Pons (tissue), 1 donor: ENCODE results near the gene PDE4D.
"Not testable (repeated sequence)": the region's sequence is repeated elsewhere in the genome, so short reads cannot be mapped to it uniquely, and the experiment has no call there.

Experiments
- DNase-seq: peaks from one replicate; pipeline ENCODE4 v3.0.0-alpha.2; 2016; ENCODE audit warnings: low spot score

Gene PDE4D

DNA sequence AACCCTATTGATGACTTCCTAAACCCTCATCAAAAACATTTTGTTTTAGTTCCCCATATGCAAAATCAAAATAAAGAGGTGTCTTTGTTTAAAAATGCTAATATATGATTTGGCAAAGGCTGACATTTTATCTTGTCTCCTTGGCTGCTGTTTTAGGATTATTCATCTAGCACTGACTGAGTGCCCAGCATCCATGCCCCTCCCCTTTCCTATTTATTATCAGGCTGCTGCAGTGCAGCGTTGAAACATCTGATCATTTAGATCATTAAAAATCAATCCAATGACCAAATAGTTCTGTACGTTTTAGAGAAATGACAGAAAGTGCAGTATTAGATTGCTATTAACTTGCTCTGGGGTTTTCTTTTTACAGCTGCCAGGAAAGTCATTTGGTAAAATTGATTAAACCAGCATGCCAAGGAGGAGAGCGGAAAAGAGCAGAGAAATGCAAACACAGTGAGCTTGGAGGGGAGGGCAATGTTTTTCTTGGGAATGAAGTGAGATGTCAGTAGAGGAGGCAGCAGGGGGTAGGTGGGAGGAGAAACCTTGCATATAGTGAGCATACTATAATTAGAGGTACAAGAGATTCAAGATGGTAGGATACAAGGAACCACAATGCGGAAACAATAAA, 286.3 kb downstream of the PDE4D start:
- no peak for DNase-seq

DNA sequence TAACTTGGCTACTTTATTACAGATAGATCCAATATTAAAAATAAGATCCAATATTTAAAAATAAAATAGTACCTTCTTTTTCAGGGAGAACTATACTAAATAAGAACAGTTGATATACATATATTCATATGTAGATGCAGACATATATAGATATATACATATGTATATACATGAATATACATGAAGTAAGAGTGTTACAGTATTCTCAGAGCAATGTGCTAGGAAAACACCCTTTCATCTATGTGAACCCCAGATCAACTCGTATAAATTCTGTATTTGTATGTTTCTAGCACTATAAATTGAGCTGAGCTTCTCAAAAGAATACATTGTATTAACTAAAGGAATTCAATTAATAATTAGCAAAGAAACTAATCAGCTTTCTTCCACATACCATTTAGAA, 287.6 kb downstream of the PDE4D start:
- DNase-seq, result no peak

DNA sequence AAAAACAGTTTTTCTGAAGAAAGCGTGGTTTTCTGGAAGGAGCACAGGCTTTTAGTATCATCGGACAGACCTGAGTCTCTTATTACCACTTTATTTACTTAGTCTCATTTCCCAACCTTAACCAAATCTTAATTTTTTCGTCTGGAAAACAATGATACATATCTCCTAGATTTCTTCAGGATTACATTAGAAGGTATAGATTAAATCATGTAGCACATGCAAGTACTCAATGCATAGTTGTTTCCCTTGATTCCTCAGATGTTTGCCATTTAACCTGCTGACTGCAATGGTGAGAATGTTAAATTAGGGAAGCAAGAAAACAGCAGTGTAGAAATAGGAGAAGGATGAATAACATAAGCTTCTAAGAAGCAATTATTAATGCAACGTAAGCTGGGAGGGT, 289.4 kb downstream of the PDE4D start:
- DNase-seq, result no peak

DNA sequence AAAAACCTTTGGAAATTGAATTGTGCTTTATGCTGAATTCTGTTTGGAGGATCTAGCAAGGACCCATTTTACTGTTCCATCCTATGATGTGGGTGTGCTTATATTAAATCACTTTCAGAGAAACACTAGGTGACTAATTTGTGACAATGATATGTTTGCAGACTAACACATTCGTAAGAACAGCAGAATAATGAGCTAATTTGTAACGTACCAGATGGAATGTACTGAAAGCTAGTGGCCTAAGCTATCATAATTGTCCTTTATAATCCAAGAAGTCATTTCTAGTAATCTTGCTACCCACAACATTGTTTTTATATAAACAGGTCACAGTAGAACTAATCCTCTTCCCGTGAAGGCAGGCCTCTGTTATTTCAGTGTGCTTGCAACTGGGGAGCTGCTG, 292.5 kb downstream of the PDE4D start:
- DNase-seq, result no peak

DNA sequence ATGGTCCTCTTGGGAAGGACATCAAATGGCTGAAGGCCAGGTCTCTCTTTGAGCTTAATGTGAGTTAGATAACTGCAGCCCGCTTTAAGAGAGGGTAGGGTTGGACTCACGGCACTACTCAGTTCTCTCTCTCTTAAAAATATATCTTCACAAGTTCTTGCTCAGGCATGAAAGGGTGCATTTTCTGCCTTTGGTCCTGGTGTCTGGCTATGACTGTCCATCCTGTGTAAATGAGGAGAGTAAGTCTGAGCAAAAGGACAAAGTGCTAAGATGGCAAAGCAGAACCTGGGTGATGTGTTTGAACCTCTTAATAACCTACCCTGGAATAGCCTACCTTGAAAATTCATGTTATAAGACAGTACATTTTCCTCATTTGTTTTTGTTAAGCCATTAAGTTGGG, 293.4 kb downstream of the PDE4D start:
- no peak for DNase-seq

DNA sequence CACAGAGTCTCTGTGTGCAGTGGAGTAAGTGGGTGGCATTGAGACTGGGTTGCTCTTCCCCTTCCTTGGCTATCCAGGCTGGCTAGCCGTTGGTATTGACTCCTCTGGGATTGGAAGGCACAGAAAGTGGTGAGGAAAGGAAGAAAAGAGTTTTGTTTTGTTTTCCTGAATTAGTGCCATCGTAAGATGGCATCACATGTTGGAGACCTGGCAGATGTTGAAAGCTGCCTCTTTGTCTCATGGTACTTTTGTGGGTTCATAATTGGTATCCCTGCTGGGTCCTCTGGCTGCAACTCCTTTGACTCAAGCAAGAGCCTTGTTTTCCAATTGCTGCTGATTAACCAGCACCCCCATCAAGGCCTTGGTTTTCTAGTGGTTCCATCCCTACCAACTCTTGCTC, 293.8 kb downstream of the PDE4D start:
- DNase-seq, result no peak

DNA sequence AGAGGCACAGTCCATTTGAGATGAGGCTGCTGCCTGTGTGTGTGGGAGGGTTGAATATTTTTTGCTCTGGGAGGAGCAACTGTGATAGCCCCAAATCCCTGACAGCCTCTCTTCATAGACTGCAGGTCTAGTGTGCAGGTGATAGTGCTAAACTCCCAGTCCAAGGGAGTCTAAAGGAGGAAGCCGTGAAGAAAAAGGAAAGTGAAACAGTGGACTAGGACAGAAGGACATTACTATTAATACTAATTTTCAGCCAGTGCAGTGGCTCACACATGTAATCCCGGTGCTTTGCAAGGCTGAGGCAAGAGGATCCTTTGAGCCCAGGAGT, 295.0 kb downstream of the PDE4D start:
- no peak for DNase-seq

DNA sequence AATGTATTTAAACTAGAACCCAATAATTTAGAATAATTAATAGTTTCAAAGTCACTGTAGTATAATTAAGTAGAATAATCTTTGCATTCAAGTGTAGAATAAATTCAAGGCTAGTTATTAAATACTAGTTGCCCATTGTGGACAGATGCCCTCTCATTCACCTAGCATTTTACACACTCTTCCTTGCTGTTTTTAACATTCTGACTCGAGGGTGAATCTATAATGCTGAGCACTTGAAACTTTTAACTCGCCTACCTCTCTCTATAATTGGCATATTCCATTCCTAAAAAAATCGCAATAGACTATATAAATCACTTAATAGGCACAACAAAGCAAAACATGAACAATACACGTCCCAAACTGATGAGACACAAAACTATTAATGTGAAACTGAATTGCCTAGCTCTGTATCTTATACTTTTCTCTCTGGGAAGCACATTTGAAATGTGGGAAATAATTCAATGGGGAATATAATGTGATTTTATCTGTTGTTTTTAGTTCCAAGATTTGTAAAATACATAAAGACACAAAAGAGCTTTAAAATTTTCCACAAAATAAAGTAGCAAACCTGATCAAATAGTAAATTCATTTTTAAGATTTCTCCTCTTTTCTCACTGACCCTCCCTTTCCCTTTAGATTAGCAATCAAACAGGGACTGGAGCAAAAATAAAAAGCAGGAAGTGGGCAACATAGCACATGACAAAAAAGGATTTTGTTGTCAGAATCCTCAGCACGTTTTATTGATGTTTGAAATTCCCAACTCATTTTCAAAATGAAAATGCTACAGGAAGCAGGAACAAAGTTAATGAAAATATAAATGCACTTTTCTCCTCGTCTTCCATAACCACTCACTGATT, 295.6 kb downstream of the PDE4D start:
- no peak for DNase-seq

DNA sequence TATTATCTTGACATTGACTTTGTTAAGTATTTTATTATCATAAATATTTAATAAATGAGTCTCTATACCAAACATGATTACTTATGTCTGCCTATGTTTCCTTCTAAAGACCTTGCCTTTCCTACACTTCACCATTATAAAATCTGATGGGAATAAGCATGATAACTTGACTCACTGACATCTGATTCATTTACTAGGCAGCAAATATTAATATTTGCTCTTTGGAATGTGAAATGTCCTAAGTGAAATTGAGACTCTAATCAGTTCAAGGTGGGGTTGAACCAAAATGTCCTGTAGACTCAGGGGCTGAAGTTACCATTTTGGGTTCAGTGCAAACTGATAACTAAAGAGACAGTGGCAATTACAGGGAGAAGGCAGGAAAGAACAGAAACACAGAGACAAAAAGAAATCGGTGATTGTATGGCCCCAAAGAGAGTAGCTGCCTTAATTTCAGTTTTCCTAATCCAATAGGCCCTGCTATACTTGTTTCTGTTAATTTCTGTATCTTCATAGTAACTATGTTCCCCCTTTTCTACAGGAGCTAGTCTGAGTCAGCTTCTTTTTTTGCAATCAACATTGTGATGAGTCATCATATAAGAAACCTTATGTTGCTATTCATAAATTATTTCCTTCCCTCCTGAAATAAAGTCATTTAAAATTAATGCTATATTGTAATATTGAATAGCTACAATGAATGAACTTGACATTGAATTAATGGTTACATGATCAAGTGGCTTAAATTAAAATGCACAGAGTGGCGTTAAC, 296.8 kb downstream of the PDE4D start:
- no peak for DNase-seq

DNA sequence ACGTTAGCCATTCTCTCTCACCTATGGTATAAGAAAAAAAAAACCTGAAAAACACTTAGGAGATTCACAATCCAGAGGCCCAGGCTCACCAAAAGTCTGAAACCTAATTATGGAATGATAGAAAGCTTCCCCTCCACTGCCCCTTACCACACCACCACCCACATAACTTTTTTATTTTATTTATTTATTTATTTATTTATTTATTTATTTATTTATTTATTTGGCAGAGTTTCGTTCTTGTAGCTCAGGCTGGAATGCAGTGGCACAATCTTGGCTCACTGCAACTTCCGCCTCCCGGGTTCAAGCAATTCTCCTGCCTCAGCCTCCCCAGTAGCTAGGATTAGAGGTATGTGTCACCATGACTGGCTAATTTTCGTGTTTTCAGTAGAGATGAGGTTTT, 299.4 kb downstream of the PDE4D start:
- not testable (repeated sequence) for DNase-seq

DNA sequence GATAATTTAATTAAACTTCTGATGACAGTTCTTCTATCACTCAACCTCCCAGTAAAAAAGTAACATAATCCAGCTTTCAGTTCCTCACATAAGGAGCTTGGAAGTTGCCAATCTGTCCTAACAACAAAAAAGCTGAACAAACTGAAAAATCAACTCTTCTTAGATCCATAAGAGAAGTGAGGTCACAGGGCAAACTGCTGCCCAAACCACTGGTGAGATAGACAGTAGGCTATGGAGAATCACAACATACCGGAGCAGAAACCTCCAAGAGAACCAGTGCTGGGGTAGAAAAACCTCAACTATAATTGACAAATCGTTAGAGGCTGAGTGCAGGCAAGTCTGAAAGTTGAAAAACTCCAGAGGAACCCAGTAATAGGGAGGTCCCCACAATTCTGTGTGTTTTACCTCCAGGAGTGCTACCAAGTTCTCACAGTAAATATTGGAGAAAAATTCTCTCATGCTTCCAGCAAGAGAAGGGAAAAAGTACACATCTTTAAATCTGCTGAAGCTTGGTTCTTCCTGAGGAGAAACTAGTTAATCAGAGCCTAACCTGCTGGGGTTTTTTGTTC, 300.0 kb downstream of the PDE4D start:
- DNase-seq, result no peak

DNA sequence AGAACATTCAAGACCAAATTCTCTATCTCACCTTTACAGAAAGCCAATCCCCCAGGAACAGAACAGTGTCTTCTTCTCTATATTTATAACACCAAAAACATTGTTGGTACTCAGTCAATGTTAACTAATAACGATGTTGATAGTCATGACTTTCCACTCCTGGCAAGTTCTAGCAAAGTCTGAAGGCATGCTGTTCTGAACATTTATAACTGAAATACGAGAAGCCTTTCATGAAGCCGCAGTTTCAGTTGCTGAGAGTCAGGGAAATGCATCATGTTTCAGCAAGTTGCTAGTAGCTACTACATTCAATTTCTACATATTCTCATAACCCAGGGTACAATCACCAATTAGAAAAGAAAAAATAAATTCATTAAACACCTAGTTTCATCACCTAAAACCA, 301.4 kb downstream of the PDE4D start:
- no peak for DNase-seq

DNA sequence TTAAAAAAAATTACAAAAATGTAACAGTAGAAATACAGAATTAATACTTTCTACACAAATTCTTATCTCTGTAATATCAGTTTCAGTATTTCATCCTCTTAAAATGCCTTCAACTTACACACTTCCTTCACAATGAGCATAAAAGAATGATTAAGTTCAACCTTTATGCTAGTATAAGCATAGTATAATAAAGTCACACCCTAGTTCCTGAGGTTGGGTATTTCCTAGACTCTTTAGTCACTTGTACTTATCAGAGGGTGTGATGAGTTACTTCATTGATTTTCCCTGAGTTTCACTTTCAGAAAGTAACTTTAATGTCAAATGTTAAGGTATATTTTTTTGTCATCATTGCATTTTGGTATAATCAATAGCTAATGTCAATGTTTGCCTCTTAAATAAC, 302.4 kb downstream of the PDE4D start:
- no peak for DNase-seq

DNA sequence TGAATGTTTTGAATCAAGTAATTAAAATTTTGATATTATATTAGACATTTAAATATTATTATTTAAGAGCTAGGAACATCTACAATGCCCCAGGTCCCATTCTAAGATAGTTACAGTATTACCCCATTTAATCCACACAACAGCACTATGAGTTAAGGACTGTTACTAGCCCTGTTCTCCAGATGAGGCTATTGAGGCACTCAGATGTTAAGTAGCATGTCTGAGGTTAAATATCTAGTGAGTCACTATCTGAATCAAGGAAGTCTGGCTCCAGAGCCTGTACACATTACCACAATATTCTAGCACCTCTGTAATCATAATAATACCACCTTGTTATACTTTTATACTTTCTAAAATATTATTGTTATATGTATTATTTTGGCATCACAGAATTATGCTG, 304.6 kb downstream of the PDE4D start:
- no peak for DNase-seq

DNA sequence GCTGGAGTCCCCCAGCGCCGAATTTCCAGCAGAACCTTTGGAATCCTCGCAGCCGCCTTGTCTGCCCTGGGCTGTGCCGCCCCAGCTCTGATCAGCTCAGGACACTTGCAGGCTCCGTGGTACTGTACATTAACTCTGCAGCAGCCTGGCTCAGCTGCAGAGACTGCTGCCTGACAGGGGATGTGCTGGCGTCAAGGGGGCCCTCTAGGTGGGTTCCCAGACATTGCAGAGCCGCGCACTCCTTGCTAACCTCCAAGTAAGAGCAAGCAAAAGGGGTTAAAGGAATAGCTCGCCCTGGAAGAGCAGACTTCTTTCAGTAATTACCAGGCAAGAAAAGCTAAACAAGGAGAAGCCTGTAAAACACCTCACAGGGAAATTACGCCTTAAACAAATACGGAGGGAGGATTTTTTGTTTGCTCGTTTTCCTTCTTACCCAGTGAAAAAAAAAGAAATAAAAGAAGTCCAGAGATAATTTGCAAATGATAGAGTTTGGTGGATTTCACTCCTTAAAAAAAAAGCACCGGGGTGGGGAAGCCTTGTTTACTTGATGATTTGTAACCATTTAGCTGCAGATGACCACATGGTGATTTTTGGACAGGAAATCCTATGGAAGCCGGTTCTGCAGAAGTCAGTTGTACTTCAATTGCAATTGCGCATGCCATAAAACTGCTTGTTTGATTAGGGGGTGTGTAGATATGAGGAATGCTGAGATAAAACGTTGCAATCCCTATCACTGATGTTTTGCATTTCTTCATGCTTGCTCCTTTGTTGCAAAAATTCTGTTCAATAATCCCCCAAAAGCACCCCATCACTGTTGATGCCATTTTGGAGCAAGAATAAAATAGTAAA, 305.8 kb downstream of the PDE4D start:
- peak; percentile 91 for DNase-seq

DNA sequence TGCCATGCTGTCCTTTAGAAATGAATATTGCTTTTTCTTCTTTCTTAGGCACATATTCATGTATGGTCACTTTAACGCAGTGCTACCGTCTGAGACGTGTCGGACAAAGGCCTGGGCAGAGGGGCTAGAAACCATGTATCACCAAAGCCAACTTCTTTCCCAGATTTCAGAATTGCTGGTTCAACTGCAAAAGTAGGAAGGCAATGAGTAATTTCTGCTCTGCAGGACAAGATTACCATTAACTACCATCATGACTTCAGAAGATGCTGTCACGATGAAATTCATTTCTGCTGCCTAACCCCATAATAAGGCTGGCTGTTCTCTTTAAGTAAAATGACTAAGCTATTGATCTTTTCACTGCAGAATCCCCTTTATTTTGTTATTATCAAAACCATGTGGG, 306.7 kb downstream of the PDE4D start:
- no peak for DNase-seq

DNA sequence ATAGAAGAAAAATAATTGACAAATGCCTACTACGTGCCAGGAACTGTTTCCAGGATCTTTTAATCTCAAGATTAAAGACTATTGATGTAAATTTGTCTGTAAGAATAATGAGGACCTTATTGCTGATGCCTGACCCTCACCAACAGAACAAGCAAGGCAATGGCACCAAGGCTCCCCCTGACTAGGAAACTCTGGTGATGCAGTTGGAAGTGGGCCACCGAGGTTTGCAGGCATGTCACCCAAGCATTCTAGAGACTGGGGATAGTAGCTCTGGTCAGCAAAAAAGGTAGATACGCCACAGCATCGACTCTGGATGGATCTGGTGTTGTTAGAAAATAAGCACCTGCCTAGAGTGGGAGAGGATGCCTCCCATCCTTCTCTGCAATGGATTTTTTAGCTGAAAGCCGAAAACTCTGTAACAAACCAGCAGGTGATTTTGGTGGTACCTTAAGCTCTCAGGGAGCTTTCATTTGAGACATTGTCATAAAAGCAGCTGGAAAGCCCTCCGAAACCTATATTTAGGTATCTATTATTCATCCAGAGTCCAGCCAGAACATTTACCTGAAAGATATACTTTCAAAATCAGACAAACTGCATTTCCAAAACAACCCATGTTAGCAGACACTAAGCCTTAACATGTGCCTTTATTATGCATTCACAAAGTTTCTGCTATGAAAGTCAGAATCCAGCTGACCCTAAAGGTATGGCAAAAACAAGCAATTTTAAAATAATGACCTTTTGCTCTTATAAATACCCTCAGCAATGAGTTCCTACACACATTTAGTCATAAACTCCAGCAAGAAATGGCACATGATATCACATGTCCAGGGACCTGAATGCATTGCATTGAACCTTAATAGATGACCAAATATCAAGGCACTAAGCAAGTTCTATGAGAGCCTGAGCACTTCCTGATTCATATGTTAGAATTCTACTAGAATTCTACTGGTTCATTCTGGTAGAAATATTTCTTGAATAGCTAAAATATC, 308.4 kb downstream of the PDE4D start:
- DNase-seq, result peak; percentile 72

DNA sequence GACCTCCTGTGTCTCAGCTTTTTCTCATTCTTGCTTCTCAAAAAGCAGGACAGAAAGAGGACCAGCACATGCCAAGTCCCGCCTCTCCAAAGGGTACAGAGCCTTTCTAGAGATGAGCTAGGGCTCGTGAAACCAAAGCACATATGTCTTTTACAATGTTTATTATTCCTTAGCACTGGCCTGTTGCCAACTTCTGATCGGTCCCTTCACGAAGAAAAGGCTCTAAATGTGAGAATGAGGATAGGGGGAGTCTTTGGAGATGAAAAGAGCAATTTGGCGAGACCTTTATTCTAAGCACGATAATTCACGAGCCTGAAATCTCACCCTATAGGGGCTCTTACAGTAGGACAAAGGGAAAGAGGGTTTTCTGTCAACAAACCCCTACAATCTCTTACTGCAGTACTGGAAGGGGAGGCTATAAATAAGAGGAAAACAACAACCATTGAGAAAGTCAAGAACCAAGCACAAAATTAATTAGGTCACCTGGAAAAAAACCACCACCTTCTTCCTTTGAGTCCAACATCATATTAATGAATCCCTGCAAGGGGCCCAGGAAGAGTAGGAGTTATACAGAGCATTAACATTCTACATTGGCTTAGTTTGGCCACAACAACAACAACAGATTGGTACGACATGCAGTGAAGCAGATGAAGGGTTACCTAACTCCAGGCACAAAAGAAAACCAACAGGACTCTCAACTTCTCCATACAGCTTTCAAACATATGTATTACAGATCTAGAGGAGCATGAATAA, 309.5 kb downstream of the PDE4D start:
- DNase-seq, result no peak

DNA sequence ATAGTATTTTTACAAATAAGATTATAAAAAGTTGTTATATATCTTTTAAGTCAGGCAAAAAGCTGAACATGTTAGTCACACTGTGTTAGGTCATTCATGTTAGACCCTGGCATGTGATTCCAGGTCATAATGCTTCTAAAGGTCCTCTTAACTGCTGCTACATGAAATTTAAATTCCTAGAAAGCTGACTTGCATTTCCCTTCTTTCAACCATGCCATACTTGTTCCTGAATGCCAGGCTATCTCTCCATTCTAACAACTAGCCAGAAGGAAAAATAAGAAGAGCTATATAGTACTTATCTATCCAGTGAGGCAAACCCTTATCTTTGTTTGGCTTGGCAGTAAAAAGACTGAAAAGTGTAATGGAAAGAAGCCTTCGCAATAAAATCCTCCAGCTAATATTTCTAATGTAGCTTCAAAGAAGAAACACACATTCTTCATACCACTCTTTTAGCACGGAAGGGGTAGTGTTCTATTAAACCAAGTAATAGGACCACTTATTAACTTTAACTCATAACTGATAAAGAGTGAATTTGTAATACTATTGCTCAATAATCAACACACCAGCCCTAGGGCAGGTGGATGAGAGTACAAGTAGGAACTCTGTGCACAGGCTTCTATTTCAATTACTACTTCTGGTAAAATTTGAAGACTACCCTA, 310.2 kb downstream of the PDE4D start:
- DNase-seq, result no peak
